Keratinocyte (primary cell): Measurements from ENCODE around the gene NSMCE1. TPM values are rescaled to one million over a fixed set of nuclear protein-coding genes. Genes with fewer than 3 reads are reported as not detected.

Experiments used
- DNase-seq: peaks from one replicate; pipeline ENCODE4 v3.0.0-alpha.2; 2011; ENCODE audit warnings: low read depth, missing footprints, low spot score
- FAIRE-seq: peaks from 2 replicates; lab custom pipeline; 2011; peaks lifted over from hg19 to GRCh38; lab: Jason Lieb, UNC
- H2AFZ ChIP-seq: 2 replicates; pipeline ENCODE4 v1.6.0; 2012; ENCODE audit warnings: low read length, control low read depth, inconsistent platforms; ENCODE audit not compliant: control insufficient read depth
- H3K27ac ChIP-seq: 2 replicates; pipeline ENCODE4 v1.5.1; 2011; ENCODE audit warnings: low read length; ENCODE audit not compliant: control insufficient read depth, insufficient read depth
- H3K27me3 ChIP-seq: 3 replicates; pipeline ENCODE4 v1.6.0; 2011; ENCODE audit warnings: low read length; ENCODE audit not compliant: control insufficient read depth, insufficient read depth; ENCODE audit errors: extremely low read depth
- H3K36me3 ChIP-seq, 2 experiments: 2 replicates in 1 of 2; 3 replicates in 1 of 2; pipeline ENCODE4 v1.5.1; 2011; ENCODE audit warnings: low read length in 2 of 2, mild to moderate bottlenecking in 1 of 2; ENCODE audit not compliant: control insufficient read depth in 2 of 2, insufficient read depth in 2 of 2; ENCODE audit errors: extremely low read depth in 1 of 2
- H3K4me1 ChIP-seq: 3 replicates; pipeline ENCODE4 v1.5.1; 2011; ENCODE audit warnings: low read length; ENCODE audit not compliant: control insufficient read depth, insufficient read depth; ENCODE audit errors: extremely low read depth
- H3K4me2 ChIP-seq: 3 replicates; pipeline ENCODE4 v1.6.0; 2011; ENCODE audit warnings: low read depth, low read length; ENCODE audit not compliant: control insufficient read depth, insufficient read depth; ENCODE audit errors: extremely low read depth
- H3K4me3 ChIP-seq, 3 experiments: fragments of 200-600 bp in 1 of 3; sonication (generic) in 1 of 3; 2 replicates in 2 of 3; 3 replicates in 1 of 3; pipeline ENCODE4 v1.5.1; 2011 to 2016; ENCODE audit warnings: low read length in 3 of 3, mild to moderate bottlenecking in 3 of 3, control low read depth in 2 of 3, inconsistent platforms in 1 of 3, low read depth in 1 of 3, mixed read lengths in 1 of 3, mixed run types in 1 of 3, moderate library complexity in 1 of 3; ENCODE audit not compliant: control insufficient read depth in 2 of 3, insufficient read depth in 2 of 3; ENCODE audit errors: extremely low read depth in 1 of 3
- H3K79me2 ChIP-seq: 2 replicates; pipeline ENCODE4 v1.6.0; 2012; ENCODE audit warnings: low read length; ENCODE audit not compliant: control insufficient read depth, insufficient read depth
- H3K9ac ChIP-seq: 3 replicates; pipeline ENCODE4 v1.6.0; 2011; ENCODE audit warnings: low read length; ENCODE audit not compliant: control insufficient read depth, insufficient read depth; ENCODE audit errors: extremely low read depth
- H3K9me1 ChIP-seq: 3 replicates; pipeline ENCODE4 v1.6.0; 2011; ENCODE audit warnings: low read length; ENCODE audit not compliant: control insufficient read depth, insufficient read depth; ENCODE audit errors: extremely low read depth
- H3K9me3 ChIP-seq: 2 replicates; pipeline ENCODE4 v1.5.1; 2012; ENCODE audit warnings: low read depth, low read length; ENCODE audit not compliant: control insufficient read depth
- H4K20me1 ChIP-seq: 3 replicates; pipeline ENCODE4 v1.6.0; 2011; ENCODE audit warnings: low read length; ENCODE audit not compliant: control insufficient read depth, insufficient read depth; ENCODE audit errors: extremely low read depth
- CTCF ChIP-seq, 3 experiments: IDR thresholded peaks in 1 of 3; conservative IDR thresholded peaks in 1 of 3; optimal IDR thresholded peaks in 1 of 3; 2 replicates in 2 of 3; 3 replicates in 1 of 3; pipeline versions ENCODE3 to v1.5.1; 2011; ENCODE audit warnings: low read length in 3 of 3, mild to moderate bottlenecking in 3 of 3, moderate library complexity in 2 of 3, control low read depth in 1 of 3, inconsistent platforms in 1 of 3; ENCODE audit not compliant: insufficient read depth in 2 of 3; ENCODE audit errors: extremely low read depth in 1 of 3
- EZH2 ChIP-seq: IDR thresholded peaks from one replicate; pipeline ENCODE4 v1.6.1; 2012; ENCODE audit warnings: inconsistent platforms, mild to moderate bottlenecking, low read length, moderate library complexity
- dilution Hi-C: fragments of 300-500 bp; cut with MboI; formaldehyde crosslinking; loops from one replicate; pipeline ENCODE4 v1.7.0; 2020; ENCODE audit warnings: low sequenced_read_pairs; ENCODE audit not compliant: extremely low pct_ligation_motif_present
- polyA plus RNA-seq, 5 experiments: library from polyadenylated mRNA; depleted of rRNA in 3 of 5; stranded (reverse) in 3 of 5; stranded (forward) in 1 of 5; unstranded in 1 of 5; fragments of >200 nt; gene quantifications; 1 replicate in 1 of 5; 2 replicates in 3 of 5; 3 replicates in 1 of 5; pipeline versions ENCODE4 v1.2.1 to v1.2.3, GENCODE V29; 2011 to 2012; ENCODE audit warnings: missing spikeins in 2 of 5, low read depth in 1 of 5, low replicate concordance in 1 of 5

Gene NSMCE1
- polyA plus RNA-seq, 1 donor (not counting 4 experiments of a cell fraction or from before 2014, with no cell fraction given): 55.9 TPM

- no peak overlapping the region for H2AFZ ChIP-seq
- no peaks in the 10 kb centered on the region for H3K9me1 ChIP-seq
- no peaks in the 10 kb centered on the region for H3K27me3 ChIP-seq
- TF ChIP-seq EZH2 (no peak), CTCF (optimal IDR thresholded peaks at IDR 0.05 in 1 of 3, IDR thresholded peaks at IDR 0.05 in 1 of 3, conservative IDR thresholded peaks at IDR 0.05 in 1 of 3; ENCODE audit: extremely low read depth in 1 of 3, insufficient read depth in 2 of 3, low read length in 3 of 3) (no peak)
- no peak overlapping the region for H3K27ac ChIP-seq
- DNase-seq (no peak), FAIRE-seq (no peak)
- H3K79me2 ChIP-seq: no peaks in the 10 kb centered on the region
- H4K20me1 ChIP-seq: no peaks in the 10 kb centered on the region
- peaks cover 2% of the 10 kb centered on the region for H3K9me3 ChIP-seq
- no peak overlapping the region for H3K4me2 ChIP-seq
- dilution Hi-C loops: no loop called here
- H3K4me3 ChIP-seq: no peak overlapping the region
- H3K36me3 ChIP-seq: no peaks in the 10 kb centered on the region
- H3K4me1 ChIP-seq: peaks cover 14% of the 10 kb centered on the region
- no peak overlapping the region for H3K9ac ChIP-seq
These were observed 17.2 kb upstream of the NSMCE1 start for GRCh38 chr16:27285676-27286196.

GRCh38 chr16:27284865-27285675 is 16.5 kb upstream of the NSMCE1 start:
- Histone ChIP-seq H3K36me3 (no peaks in the 10 kb centered on the region), H3K9me3 (peaks cover 2% of the 10 kb centered on the region), H3K27me3 (no peaks in the 10 kb centered on the region), H2AFZ (no peak overlapping the region), H3K9me1 (no peaks in the 10 kb centered on the region), H3K4me3 (no peak overlapping the region), H3K79me2 (no peaks in the 10 kb centered on the region), H3K9ac (no peak overlapping the region), H3K4me2 (no peak overlapping the region), H3K4me1 (peaks cover 14% of the 10 kb centered on the region), H4K20me1 (no peaks in the 10 kb centered on the region), H3K27ac (no peak overlapping the region)
- dilution Hi-C loops: no loop called here
- FAIRE-seq (no peak), DNase-seq (no peak)
- TF ChIP-seq EZH2 (no peak), CTCF (optimal IDR thresholded peaks at IDR 0.05 in 1 of 3, IDR thresholded peaks at IDR 0.05 in 1 of 3, conservative IDR thresholded peaks at IDR 0.05 in 1 of 3; ENCODE audit: extremely low read depth in 1 of 3, insufficient read depth in 2 of 3, low read length in 3 of 3) (no peak)
